Choroid plexus epithelial cell (primary cell): ENCODE data around the gene MYBPHL.
"Not testable (repeated sequence)": the region's sequence is repeated elsewhere in the genome, so short reads cannot be mapped to it uniquely, and the experiment has no call there.

ENCODE experiments used
- DNase-seq: peaks from one replicate; pipeline ENCODE4 v3.0.0-alpha.2; 2010; ENCODE audit warnings: low read depth
- H3K4me3 ChIP-seq: 2 replicates; pipeline ENCODE4 v1.5.1; 2011; ENCODE audit warnings: low read depth, mild to moderate bottlenecking, control low read depth, low read length, moderate library complexity
- CTCF ChIP-seq: conservative IDR thresholded peaks from 2 replicates; pipeline ENCODE4 v1.5.1; 2011; ENCODE audit warnings: low read depth, mild to moderate bottlenecking, control low read depth, inconsistent platforms, low read length, moderate library complexity

Gene MYBPHL

GRCh38 chr1:109290137-109290536 is 16.7 kb downstream of the MYBPHL start:
- H3K4me3 ChIP-seq, result no peak overlapping the region
- DNase-seq, result no peak
- TF ChIP-seq CTCF, result no peak

- DNase-seq, H3K4me3 ChIP-seq: not testable (repeated sequence)
These were observed 20.0 kb downstream of the MYBPHL start for GRCh38 chr1:109286762-109287161.

GRCh38 chr1:109283748-109284600 is 22.8 kb downstream of the MYBPHL start:
- H3K4me3 ChIP-seq, result peak overlapping the region; percentile 84
- DNase-seq, result no peak
- no peak for TF ChIP-seq CTCF

DNA sequence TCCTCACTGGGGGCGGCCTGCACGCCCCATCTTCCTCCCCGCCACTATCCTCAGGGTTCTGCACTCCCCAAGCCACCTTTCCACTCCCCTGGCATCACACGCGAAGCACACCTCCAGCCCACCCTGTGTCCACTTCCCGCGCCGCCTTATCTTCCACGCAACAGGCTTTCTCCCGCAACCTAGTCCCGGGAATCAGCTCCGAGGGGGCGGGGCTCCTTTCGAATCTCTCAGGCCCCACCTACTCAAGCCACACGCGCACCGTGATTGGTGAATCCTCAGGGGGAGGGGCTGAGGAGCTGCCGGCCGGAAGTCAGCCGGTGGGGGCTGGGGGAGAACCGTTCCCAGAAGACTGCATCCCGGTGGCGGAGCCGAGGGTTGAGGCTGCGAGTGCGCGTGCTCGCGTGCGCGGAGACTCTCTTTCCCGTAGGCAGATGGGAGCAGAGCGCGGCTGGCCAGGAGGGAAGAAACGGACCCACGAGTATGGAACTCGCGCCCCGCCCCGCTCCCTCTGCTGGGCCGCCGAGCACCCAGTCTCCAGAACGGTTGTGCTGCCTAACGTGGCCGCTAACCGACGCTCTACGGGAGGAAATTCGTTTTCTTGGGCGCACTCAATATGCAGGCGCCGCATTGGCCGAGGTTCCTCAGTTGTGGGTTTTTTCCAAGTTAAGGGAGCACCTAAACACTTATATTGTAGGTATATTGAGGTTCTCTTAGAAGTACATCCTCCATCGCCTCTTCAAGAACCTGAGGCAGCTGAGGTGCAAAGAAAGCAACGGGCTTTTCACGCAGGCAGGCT is 23.7 kb downstream of the MYBPHL start, which contains the start of gene PSRC1:
PSRC1 (minus strand) TSS at position 194 of the 796 bp plus-strand sequence.
- H3K4me3 ChIP-seq, result peak within 1 kb of the TSS; percentile 84
- DNase-seq, result peak; percentile 97
- TF ChIP-seq CTCF, result peak; percentile 72

DNA sequence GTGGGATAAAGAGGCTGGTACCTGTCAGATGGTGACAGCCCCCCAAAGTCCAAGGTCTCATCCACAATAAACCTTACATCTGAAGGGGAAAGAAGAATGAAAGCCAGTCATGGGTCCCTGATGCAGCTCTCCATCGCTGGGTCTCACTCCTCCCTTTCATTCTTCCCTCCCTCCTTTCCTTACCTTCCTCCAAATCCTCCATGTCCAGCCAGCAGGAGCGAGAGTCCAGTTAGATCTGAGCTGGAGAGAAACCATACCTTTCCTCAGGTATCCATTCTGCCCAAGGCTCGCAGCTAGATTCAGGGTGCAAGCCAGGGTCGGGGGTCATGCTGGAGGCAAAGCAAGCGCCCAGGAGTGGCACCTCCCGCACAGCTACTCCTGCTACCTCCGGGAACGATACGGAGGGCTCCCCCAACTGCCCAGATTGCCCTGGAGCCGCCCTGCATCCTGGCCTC is 24.3 kb downstream of the MYBPHL start:
- no peak for TF ChIP-seq CTCF
- no peak for DNase-seq
- H3K4me3 ChIP-seq, result peak overlapping the region; percentile 84

- TF ChIP-seq CTCF, result no peak
- no peak for DNase-seq
- peak overlapping the region; percentile 84 for H3K4me3 ChIP-seq
These were observed 24.9 kb downstream of the MYBPHL start for GRCh38 chr1:109281680-109282496.

GRCh38 chr1:109280862-109281261 is 25.9 kb downstream of the MYBPHL start:
- no peak for DNase-seq
- H3K4me3 ChIP-seq, result no peak overlapping the region
- no peak for TF ChIP-seq CTCF
